Panc1 (cell line): ENCODE measurements around the gene CD177. TPM values are rescaled to one million over a fixed set of nuclear protein-coding genes. Genes with fewer than 3 reads are reported as not detected.
"Not testable (repeated sequence)": the region's sequence is repeated elsewhere in the genome, so short reads cannot be mapped to it uniquely, and the experiment has no call there.

Experiments used
- ATAC-seq: fragments of 200-7000 bp; cut with Tn5 transposase; 2 replicates; pipeline ENCODE4 v1.9.1; 2020; ENCODE audit warnings: mild to moderate bottlenecking, moderate library complexity
- BruUV-seq: library from RNA; stranded (reverse); fragments of 400-500 nt; replicated peaks from 2 replicates; lab custom pipeline; 2021; lab: Mats Ljungman, UMichigan
- CTCF ChIA-PET: fragments of 300-600 bp; sonication (Branson Sonifier 250); formaldehyde crosslinking; loops from one replicate; lab custom pipeline; 2022; ENCODE audit warnings: antibody characterized with exemption; lab: Charles Lee
- POLR2A ChIA-PET: fragments of 300-600 bp; sonication (Branson Sonifier 250); formaldehyde crosslinking; loops from one replicate; lab custom pipeline; 2022; ENCODE audit warnings: antibody characterized with exemption; lab: Charles Lee
- DNase-seq: peaks from one replicate; pipeline ENCODE4 v3.0.0-alpha.2; 2010; ENCODE audit warnings: low read depth, low spot score
- H3K27ac ChIP-seq: 2 replicates; pipeline ENCODE4 v1.5.1; 2011; ENCODE audit warnings: mild to moderate bottlenecking, low read length, inconsistent platforms
- H3K27me3 ChIP-seq: fragments of 200-500 bp; sonication (Bioruptor generic); 2 replicates; pipeline ENCODE4 v1.6.0; 2014; ENCODE audit warnings: low read length, inconsistent platforms; ENCODE audit not compliant: control insufficient read depth, insufficient read depth
- H3K36me3 ChIP-seq: fragments of 200-500 bp; sonication (Bioruptor generic); 2 replicates; pipeline ENCODE4 v1.5.1; 2014; ENCODE audit warnings: inconsistent platforms, mild to moderate bottlenecking, low read length, moderate library complexity; ENCODE audit not compliant: control insufficient read depth, insufficient read depth
- H3K4me1 ChIP-seq: 2 replicates; pipeline ENCODE4 v1.5.1; 2011; ENCODE audit warnings: inconsistent platforms, mild to moderate bottlenecking, low read length, moderate library complexity; ENCODE audit not compliant: control insufficient read depth, insufficient read depth
- H3K4me3 ChIP-seq, 2 experiments: 2 replicates each; pipeline ENCODE4 v1.5.1; 2011 to 2012; ENCODE audit warnings: low read depth in 2 of 2, low read length in 2 of 2, mild to moderate bottlenecking in 2 of 2, inconsistent platforms in 1 of 2, moderate library complexity in 1 of 2
- H3K9me3 ChIP-seq: fragments of 200-500 bp; sonication (Bioruptor generic); 2 replicates; pipeline ENCODE4 v1.5.1; 2014; ENCODE audit warnings: low read depth, mild to moderate bottlenecking, inconsistent platforms, low read length, moderate library complexity; ENCODE audit not compliant: control insufficient read depth, insufficient read depth
- CTCF ChIP-seq: fragments of 450-650 bp; IDR thresholded peaks from 2 replicates; pipeline ENCODE4 v1.5.1; 2017; ENCODE audit warnings: mild to moderate bottlenecking
- POLR2AphosphoS5 ChIP-seq: IDR thresholded peaks from 2 replicates; pipeline ENCODE4 v1.6.1; 2012; ENCODE audit warnings: mild to moderate bottlenecking, low read depth, low read length, moderate library complexity
- REST ChIP-seq, 2 experiments: IDR thresholded peaks; 2 replicates each; pipeline ENCODE4 v1.6.1; 2011 to 2012; ENCODE audit warnings: low read depth in 2 of 2, control low read depth in 1 of 2, low read length in 1 of 2, mild to moderate bottlenecking in 1 of 2, moderate library complexity in 1 of 2; ENCODE audit not compliant: insufficient read depth in 1 of 2
- SIN3A ChIP-seq: IDR thresholded peaks from 2 replicates; pipeline ENCODE4 v1.6.1; 2012; ENCODE audit warnings: low read depth, mild to moderate bottlenecking, low read length, moderate library complexity, borderline replicate concordance; ENCODE audit not compliant: insufficient read depth
- TCF7L2 ChIP-seq: IDR thresholded peaks from 2 replicates; pipeline ENCODE4 v1.6.1; 2011; ENCODE audit warnings: mild to moderate bottlenecking, low read depth, low read length, inconsistent platforms
- in situ Hi-C: cut with HindIII; loops from 2 replicates; pipeline ENCODE4 v1.10.0; 2016; ENCODE audit warnings: low sequenced_read_pairs, low pct_unique_long_range_greater_than_20kb
- intact Hi-C: fragments of 100-400 bp; cut with micrococcal nuclease; formaldehyde crosslinking; loops from one replicate; pipeline ENCODE4 v1.10.0; 2022; ENCODE audit not compliant: unreplicated experiment
- total RNA-seq: library from RNA; stranded (reverse); gene quantifications from one replicate; pipeline ENCODE4 v1.2.1, GENCODE V29; 2021; ENCODE audit not compliant: unreplicated experiment

CD177 gene
- total RNA-seq, 1 experiment from 2014 or later = 0.28 TPM

- H3K36me3 ChIP-seq = no peaks in the 10 kb centered on the region; the same call in 1 of the 2 replicates
- no peaks in the 10 kb centered on the region for H3K9me3 ChIP-seq
- no TSS peak for BruUV-seq
- DNase-seq (no peak), ATAC-seq (no peak)
- ChIA-PET CTCF (no interaction called here), POLR2A (no interaction called here)
- H3K4me1 ChIP-seq = no peaks in the 10 kb centered on the region
- H3K4me3 ChIP-seq = no peak overlapping the region
- H3K27ac ChIP-seq = no peak overlapping the region
- H3K27me3 ChIP-seq = no peaks in the 10 kb centered on the region
- intact Hi-C loops (no loop called here), in situ Hi-C loops (no loop called here)
- no peak for TF ChIP-seq CTCF
- no peak for TF ChIP-seq REST (IDR thresholded peaks at IDR 0.05; ENCODE audit: insufficient read depth in 1 of 2, low read depth in 2 of 2, low read length in 1 of 2)
- TF ChIP-seq TCF7L2 = no peak
- no peak for TF ChIP-seq SIN3A
- no peak for TF ChIP-seq POLR2AphosphoS5
Measured at GRCh38 chr19:43318796-43319314, 34.6 kb upstream of the CD177 start.

GRCh38 chr19:43320546-43320945 is 32.9 kb upstream of the CD177 start:
- no peak for ATAC-seq
- Histone ChIP-seq H3K27me3 (no peaks in the 10 kb centered on the region), H3K36me3 (no peaks in the 10 kb centered on the region; the same call in 1 of the 2 replicates), H3K9me3 (no peaks in the 10 kb centered on the region), H3K4me3 (no peak overlapping the region), H3K4me1 (no peaks in the 10 kb centered on the region), H3K27ac (no peak overlapping the region)
- TF ChIP-seq POLR2AphosphoS5 = no peak
- no peak for TF ChIP-seq SIN3A
- no peak for TF ChIP-seq REST (IDR thresholded peaks at IDR 0.05; ENCODE audit: insufficient read depth in 1 of 2, low read depth in 2 of 2, low read length in 1 of 2)
- no peak for TF ChIP-seq TCF7L2
- no peak for TF ChIP-seq CTCF
- in situ Hi-C loops = no loop called here
- CTCF ChIA-PET = interaction anchor here (0.6 kb wide), 1 partner anchor 160 kb away, joined by 7 read pairs; no protein-coding TSS in a partner anchor
- BruUV-seq = no TSS peak
- POLR2A ChIA-PET = no interaction called here
- intact Hi-C loops = no loop called here
- no peak for DNase-seq

- in situ Hi-C loops, CTCF ChIA-PET, H3K4me3 ChIP-seq, ATAC-seq, H3K4me1 ChIP-seq, POLR2A ChIA-PET, H3K27ac ChIP-seq, H3K9me3 ChIP-seq, DNase-seq, BruUV-seq, H3K27me3 ChIP-seq, H3K36me3 ChIP-seq, intact Hi-C loops: not testable (repeated sequence)
Measured at GRCh38 chr19:43326761-43327160, 26.7 kb upstream of the CD177 start.

GRCh38 chr19:43328561-43328960 is 24.9 kb upstream of the CD177 start:
- intact Hi-C loops, BruUV-seq, DNase-seq, H3K27me3 ChIP-seq, H3K36me3 ChIP-seq, in situ Hi-C loops, H3K9me3 ChIP-seq, H3K4me1 ChIP-seq, ATAC-seq, CTCF ChIA-PET, H3K27ac ChIP-seq, POLR2A ChIA-PET, H3K4me3 ChIP-seq: not testable (repeated sequence)
